Smooth muscle cell (in vitro differentiated cells): ENCODE data around the gene LMBRD2. TPM values are rescaled to one million over a fixed set of nuclear protein-coding genes. Genes with fewer than 3 reads are reported as not detected.

Source experiments
- DNase-seq: peaks from one replicate; lab custom pipeline; 2025; ENCODE audit not compliant: unreplicated experiment; lab: John Stamatoyannopoulos, UW
- H2AFZ ChIP-seq: fragments of 200-600 bp; sonication (generic); 2 replicates; pipeline ENCODE4 v1.6.0; 2016; ENCODE audit warnings: antibody characterized with exemption, low read depth, mild to moderate bottlenecking
- H3F3A ChIP-seq: fragments of 200-600 bp; sonication (generic); 2 replicates; pipeline ENCODE4 v1.6.0; 2017; ENCODE audit warnings: antibody characterized with exemption, low read depth
- H3K27ac ChIP-seq: fragments of 200-600 bp; sonication (generic); 2 replicates; pipeline ENCODE4 v1.5.1; 2016; ENCODE audit warnings: low read depth, mild to moderate bottlenecking
- H3K27me3 ChIP-seq: fragments of 200-600 bp; sonication (generic); 2 replicates; pipeline ENCODE4 v1.6.1; 2016; ENCODE audit warnings: low read depth, mild to moderate bottlenecking
- H3K36me3 ChIP-seq: fragments of 200-600 bp; sonication (generic); 2 replicates; pipeline ENCODE4 v1.5.1; 2016; ENCODE audit warnings: low read depth
- H3K4me1 ChIP-seq: fragments of 200-600 bp; sonication (generic); 2 replicates; pipeline ENCODE4 v1.5.1; 2016; ENCODE audit warnings: low read depth
- H3K4me2 ChIP-seq: fragments of 200-600 bp; sonication (generic); 2 replicates; pipeline ENCODE4 v1.6.0; 2016; ENCODE audit warnings: mild to moderate bottlenecking
- H3K4me3 ChIP-seq: fragments of 200-600 bp; sonication (generic); 2 replicates; pipeline ENCODE4 v1.5.1; 2016; ENCODE audit warnings: mild to moderate bottlenecking
- H3K79me2 ChIP-seq: fragments of 200-600 bp; sonication (generic); 2 replicates; pipeline ENCODE4 v1.6.0; 2016; ENCODE audit warnings: low read depth, mild to moderate bottlenecking
- H3K9ac ChIP-seq: fragments of 200-600 bp; sonication (generic); 2 replicates; pipeline ENCODE4 v1.6.0; 2016; ENCODE audit warnings: low read depth
- H3K9me3 ChIP-seq: fragments of 200-600 bp; sonication (generic); replicated peaks from 2 replicates; pipeline ENCODE4 v1.5.1; 2016; ENCODE audit warnings: low read depth
- H4K20me1 ChIP-seq: fragments of 200-600 bp; sonication (generic); 2 replicates; pipeline ENCODE4 v1.6.0; 2016; ENCODE audit warnings: low read depth
- CTCF ChIP-seq: fragments of 200-600 bp; sonication (generic); IDR thresholded peaks from 2 replicates; pipeline ENCODE4 v1.5.1; 2017; ENCODE audit warnings: borderline replicate concordance, mild to moderate bottlenecking, antibody characterized with exemption; ENCODE audit not compliant: insufficient read depth, poor library complexity, severe bottlenecking
- WGBS: methylation state at CpG from one replicate; pipeline ENCODE4 v1.1.7; 2016; ENCODE audit warnings: low lambda C conversion rate; 5-methylcytosine and 5-hydroxymethylcytosine counted together
- polyA plus RNA-seq: library from polyadenylated mRNA; unstranded; fragments of >200 nt; fragmentation: Nextera tagmentation; extraction: Ambion mirVana; gene quantifications from 2 replicates; pipeline ENCODE4 v1.2.1, GENCODE V29; 2016
- total RNA-seq: library from RNA; depleted of rRNA; stranded (reverse); fragments of >200 nt; gene quantifications from 2 replicates; pipeline ENCODE4 v1.2.3, GENCODE V29; 2014

The LMBRD2 gene
- total and polyA plus RNA-seq, 2 experiments from 2014 or later: 2.5 to 18.5 TPM

DNA sequence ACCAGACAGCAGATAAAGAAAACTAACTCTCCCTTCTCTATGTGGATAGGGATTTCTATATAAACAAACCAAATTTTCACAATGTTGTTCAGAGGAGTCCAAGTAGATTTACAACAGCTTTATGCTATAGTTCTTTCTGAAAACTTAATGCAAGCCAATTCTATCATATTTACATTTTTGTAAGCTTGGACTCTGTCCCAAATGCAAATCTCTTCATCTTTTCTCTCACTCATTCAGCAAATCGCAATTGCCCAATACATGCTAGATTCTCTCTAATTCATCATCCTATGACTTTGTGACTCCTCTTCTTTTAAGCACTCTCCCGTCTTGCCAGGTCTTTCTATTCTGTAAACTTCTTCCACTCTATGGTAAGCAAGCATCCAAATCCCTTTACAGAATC is 45.9 kb downstream of the LMBRD2 start:
- H3K4me1 ChIP-seq: peaks cover 5% of the 10 kb centered on the region
- no peak overlapping the region for H3K4me3 ChIP-seq
- H3K27ac ChIP-seq: no peak overlapping the region
- H3K36me3 ChIP-seq: peaks cover 10% of the 10 kb centered on the region
- 90% methylated on average over 2 of the region's 2 CpGs for WGBS
- H2AFZ ChIP-seq: no peak overlapping the region
- H4K20me1 ChIP-seq: no peaks in the 10 kb centered on the region
- TF ChIP-seq CTCF: no peak
- no peaks in the 10 kb centered on the region for H3K9me3 ChIP-seq
- H3K9ac ChIP-seq: no peak overlapping the region
- no peak for DNase-seq
- no peaks in the 10 kb centered on the region for H3F3A ChIP-seq
- H3K4me2 ChIP-seq: no peak overlapping the region
- H3K79me2 ChIP-seq: no peaks in the 10 kb centered on the region
- no peaks in the 10 kb centered on the region for H3K27me3 ChIP-seq

- WGBS: 97% methylated on average over 3 of the region's 3 CpGs
Observed at GRCh38 chr5:36099748-36100147, 51.9 kb downstream of the LMBRD2 start.

DNA sequence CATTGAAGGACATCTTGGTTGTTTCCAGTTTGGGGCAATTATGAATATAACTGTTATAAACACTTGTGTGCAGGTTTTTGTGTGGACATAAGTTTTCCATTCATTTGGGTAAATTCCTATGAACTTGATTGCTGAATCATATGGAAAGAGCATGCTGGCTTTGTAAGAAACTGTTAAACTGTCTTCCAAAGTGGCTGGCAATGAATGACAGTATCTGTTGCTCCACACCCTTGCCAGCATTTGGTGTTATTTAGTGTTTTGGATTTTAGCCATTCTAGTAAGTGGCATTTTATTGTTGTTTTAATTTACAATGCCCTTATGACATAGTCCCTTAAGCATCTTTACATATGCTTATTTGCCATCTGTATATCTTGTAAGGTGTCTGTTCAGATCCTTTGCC is 55.2 kb downstream of the LMBRD2 start:
- Histone ChIP-seq H3K36me3 (no peaks in the 10 kb centered on the region), H3K27ac (no peak overlapping the region), H3K4me2 (no peak overlapping the region), H4K20me1 (no peaks in the 10 kb centered on the region), H3K4me3 (no peak overlapping the region), H3F3A (no peaks in the 10 kb centered on the region), H2AFZ (no peak overlapping the region), H3K27me3 (no peaks in the 10 kb centered on the region), H3K4me1 (no peaks in the 10 kb centered on the region), H3K9ac (no peak overlapping the region), H3K9me3 (no peaks in the 10 kb centered on the region), H3K79me2 (no peaks in the 10 kb centered on the region)
- TF ChIP-seq CTCF: no peak
- no peak for DNase-seq

More at GRCh38 chr5:36099748-36100147, 51.9 kb downstream of the LMBRD2 start:
- DNase-seq: no peak
- TF ChIP-seq CTCF: no peak
- H3K27ac ChIP-seq: no peak overlapping the region
- no peak overlapping the region for H3K4me3 ChIP-seq
- no peaks in the 10 kb centered on the region for H3K27me3 ChIP-seq
- H3K79me2 ChIP-seq: no peaks in the 10 kb centered on the region
- no peaks in the 10 kb centered on the region for H4K20me1 ChIP-seq
- no peaks in the 10 kb centered on the region for H3K4me1 ChIP-seq
- no peak overlapping the region for H3K4me2 ChIP-seq
- H3K36me3 ChIP-seq: peaks cover under 1% of the 10 kb centered on the region
- no peaks in the 10 kb centered on the region for H3K9me3 ChIP-seq
- H3K9ac ChIP-seq: no peak overlapping the region
- no peaks in the 10 kb centered on the region for H3F3A ChIP-seq
- no peak overlapping the region for H2AFZ ChIP-seq

DNA sequence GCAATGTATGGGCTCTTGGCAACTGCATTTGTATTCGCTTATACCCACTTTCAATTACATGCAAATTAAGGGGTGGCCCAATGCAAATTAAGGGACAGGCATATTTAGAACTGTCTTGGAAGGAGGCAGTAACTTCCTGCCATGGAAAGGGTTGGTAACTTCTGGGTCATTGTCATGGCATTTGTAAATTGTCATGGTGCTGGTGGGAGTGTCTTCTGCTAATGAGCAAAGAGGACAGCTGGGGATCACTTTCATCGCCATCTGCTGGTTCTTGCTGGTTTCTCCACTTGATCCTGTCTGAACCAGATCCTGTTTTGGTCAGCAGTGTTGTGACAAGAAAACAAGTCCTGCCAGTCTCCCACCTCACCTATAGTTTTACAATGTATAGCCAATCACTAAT is 61.7 kb downstream of the LMBRD2 start:
- Histone ChIP-seq H3K4me1 (no peaks in the 10 kb centered on the region), H3K27me3 (no peaks in the 10 kb centered on the region), H3K79me2 (no peaks in the 10 kb centered on the region), H4K20me1 (no peaks in the 10 kb centered on the region), H3K9ac (no peak overlapping the region), H3K4me2 (no peak overlapping the region), H2AFZ (no peak overlapping the region), H3F3A (no peaks in the 10 kb centered on the region), H3K4me3 (no peak overlapping the region), H3K27ac (no peak overlapping the region), H3K36me3 (no peaks in the 10 kb centered on the region), H3K9me3 (no peaks in the 10 kb centered on the region)
- TF ChIP-seq CTCF: peak; percentile 16
- WGBS: 60% methylated on average over 2 of the region's 2 CpGs
- DNase-seq: no peak
